NCI-H2029 treated with DMSO at 0.1 percent for 48 hours (cell line): ENCODE data around the gene NFIX.
A peak's percentile ranks its signal among the peaks of the same experiment; 100 is the strongest.

Source experiments
- DNase-seq: peaks from one replicate; lab custom pipeline; 2025; lab: John Stamatoyannopoulos, UW

The NFIX gene

GRCh38 chr19:13022859-13023636 lies 27.8 kb downstream of the NFIX start:
- peak; percentile 30 for DNase-seq

- DNase-seq: no peak
Measured at GRCh38 chr19:13023656-13024055, 28.4 kb downstream of the NFIX start.

GRCh38 chr19:13024126-13024950 lies 29.1 kb downstream of the NFIX start:
- peak; percentile 19 for DNase-seq

- no peak for DNase-seq
Measured at GRCh38 chr19:13024951-13025697, 29.8 kb downstream of the NFIX start.

GRCh38 chr19:13025819-13026456 lies 30.7 kb downstream of the NFIX start:
- DNase-seq: no peak

- DNase-seq: peak; percentile 44
Measured at GRCh38 chr19:13026462-13027370, 31.4 kb downstream of the NFIX start.

- no peak for DNase-seq
Measured at GRCh38 chr19:13027557-13027956, 32.3 kb downstream of the NFIX start.

- DNase-seq: no peak
Measured at GRCh38 chr19:13028027-13028426, 32.8 kb downstream of the NFIX start.

- DNase-seq: no peak
Measured at GRCh38 chr19:13029301-13029880, 34.1 kb downstream of the NFIX start.

- no peak for DNase-seq
Measured at GRCh38 chr19:13029893-13030292, 34.6 kb downstream of the NFIX start.

- peak; percentile 9 for DNase-seq
Measured at GRCh38 chr19:13031917-13032623, 36.8 kb downstream of the NFIX start.

- no peak for DNase-seq
Measured at GRCh38 chr19:13032837-13033236, 37.6 kb downstream of the NFIX start.

GRCh38 chr19:13033244-13033643 lies 38.0 kb downstream of the NFIX start:
- DNase-seq: no peak

GRCh38 chr19:13033819-13034611 lies 38.7 kb downstream of the NFIX start:
- peak; percentile 85 for DNase-seq

- DNase-seq: no peak
Measured at GRCh38 chr19:13034636-13035035, 39.4 kb downstream of the NFIX start.

GRCh38 chr19:13035820-13036365 lies 40.6 kb downstream of the NFIX start:
- no peak for DNase-seq

GRCh38 chr19:13036366-13036976 lies 41.2 kb downstream of the NFIX start:
- peak; percentile 93 for DNase-seq

- DNase-seq: no peak
Measured at GRCh38 chr19:13037161-13037560, 41.9 kb downstream of the NFIX start.
